Activated CD4-positive, alpha-beta T cell treated with anti-CD3 and anti-CD28 coated beads, Interleukin-2, Interleukin-4, amounts not matched to agents 100 ng/mL and 50 ng/mL, durations not matched to agents 16 hours and 8 hours (primary cell): Measurements from ENCODE around the gene CFAP54.
"Not testable (repeated sequence)": the region's sequence is repeated elsewhere in the genome, so short reads cannot be mapped to it uniquely, and the experiment has no call there.

Experiments used
- DNase-seq: peaks from one replicate; pipeline ENCODE4 v3.0.0-alpha.2; 2020; ENCODE audit warnings: low spot score

The CFAP54 gene

GRCh38 chr12:96478011-96478410, 11.4 kb upstream of the CFAP54 start:
- no peak for DNase-seq

GRCh38 chr12:96482086-96482485, 7.3 kb upstream of the CFAP54 start:
- DNase-seq = no peak

- no peak for DNase-seq
These were observed 6.3 kb upstream of the CFAP54 start for GRCh38 chr12:96483116-96483515.

- no peak for DNase-seq
These were observed 2.4 kb upstream of the CFAP54 start for GRCh38 chr12:96486751-96487613.

GRCh38 chr12:96487634-96488033, 1.7 kb upstream of the CFAP54 start:
- DNase-seq = no peak

- DNase-seq = no peak
These were observed 3.7 kb downstream of the CFAP54 start for GRCh38 chr12:96493106-96493505.

- DNase-seq = not testable (repeated sequence)
These were observed 4.8 kb downstream of the CFAP54 start for GRCh38 chr12:96494154-96494553.

GRCh38 chr12:96495155-96495554, 5.8 kb downstream of the CFAP54 start:
- DNase-seq = no peak

- DNase-seq = no peak
These were observed 6.6 kb downstream of the CFAP54 start for GRCh38 chr12:96495841-96496545.

GRCh38 chr12:96496944-96497343, 7.6 kb downstream of the CFAP54 start:
- DNase-seq = no peak

GRCh38 chr12:96497855-96498254, 8.5 kb downstream of the CFAP54 start:
- DNase-seq = no peak

GRCh38 chr12:96500693-96501092, 11.3 kb downstream of the CFAP54 start:
- no peak for DNase-seq

- peak; percentile 71 for DNase-seq
These were observed 11.9 kb downstream of the CFAP54 start for GRCh38 chr12:96501133-96501761.

GRCh38 chr12:96501908-96502307, 12.5 kb downstream of the CFAP54 start:
- DNase-seq = no peak

- peak; percentile 39 for DNase-seq
These were observed 13.1 kb downstream of the CFAP54 start for GRCh38 chr12:96502477-96502876.

GRCh38 chr12:96502949-96503532, 13.7 kb downstream of the CFAP54 start:
- DNase-seq = no peak

- no peak for DNase-seq
These were observed 14.6 kb downstream of the CFAP54 start for GRCh38 chr12:96503976-96504375.

GRCh38 chr12:96506776-96507175, 17.4 kb downstream of the CFAP54 start:
- DNase-seq = no peak

GRCh38 chr12:96510306-96510764, 21.0 kb downstream of the CFAP54 start:
- DNase-seq = no peak

- DNase-seq = no peak
These were observed 23.8 kb downstream of the CFAP54 start for GRCh38 chr12:96513166-96513565.

- DNase-seq = no peak
These were observed 24.3 kb downstream of the CFAP54 start for GRCh38 chr12:96513681-96514080.

- DNase-seq = no peak
These were observed 25.0 kb downstream of the CFAP54 start for GRCh38 chr12:96514328-96514727.
